Fibroblast of villous mesenchyme (primary cell): ENCODE results near the gene WDR1. TPM values are rescaled to one million over a fixed set of nuclear protein-coding genes. Genes with fewer than 3 reads are reported as not detected.

Experiments
- DNase-seq: peaks from one replicate; pipeline ENCODE4 v3.0.0-alpha.2; 2010; ENCODE audit warnings: low read depth
- H3K4me3 ChIP-seq: 2 replicates; pipeline ENCODE4 v1.5.1; 2011; ENCODE audit warnings: low read depth, mild to moderate bottlenecking, low read length
- CTCF ChIP-seq: IDR thresholded peaks from 2 replicates; pipeline ENCODE4 v1.5.1; 2012; ENCODE audit warnings: low read depth, mild to moderate bottlenecking, low read length; ENCODE audit not compliant: insufficient read depth
- total RNA-seq: library from RNA; depleted of rRNA; stranded (reverse); fragments of >200 nt; gene quantifications from 2 replicates; pipeline ENCODE4 v1.2.3, GENCODE V29; 2012

WDR1 gene
- 436 and 516 TPM in 2 replicates for total RNA-seq

GRCh38 chr4:10116569-10117358, at the start of gene WDR1:
TSS of gene WDR1 (minus strand) at chr4:10116799. CDS start at chr4:10116666, 133 bp downstream.
- DNase-seq: peak; percentile 96
- H3K4me3 ChIP-seq: peak within 1 kb of the TSS; percentile 79
- TF ChIP-seq CTCF: no peak

- TF ChIP-seq CTCF: peak; percentile 72
- DNase-seq: peak; percentile 38
Observed at GRCh38 chr4:10164877-10165283, 48.3 kb upstream of the WDR1 start.

GRCh38 chr4:10163296-10163695, 46.7 kb upstream of the WDR1 start:
- no peak overlapping the region for H3K4me3 ChIP-seq
- TF ChIP-seq CTCF: no peak
- DNase-seq: no peak

More at GRCh38 chr4:10164877-10165283, 48.3 kb upstream of the WDR1 start:
- no peak overlapping the region for H3K4me3 ChIP-seq

- no peak for TF ChIP-seq CTCF
- no peak for DNase-seq
- no peak overlapping the region for H3K4me3 ChIP-seq
Observed at GRCh38 chr4:10162341-10163000, 45.9 kb upstream of the WDR1 start.

GRCh38 chr4:10161840-10162239, 45.2 kb upstream of the WDR1 start:
- no peak for TF ChIP-seq CTCF
- DNase-seq: no peak
- H3K4me3 ChIP-seq: no peak overlapping the region

GRCh38 chr4:10161146-10161545, 44.5 kb upstream of the WDR1 start:
- H3K4me3 ChIP-seq: no peak overlapping the region
- no peak for TF ChIP-seq CTCF
- DNase-seq: no peak
